Ovary (tissue), 1 donor: Measurements from ENCODE around the gene HS3ST6.
"Not testable (repeated sequence)": the region's sequence is repeated elsewhere in the genome, so short reads cannot be mapped to it uniquely, and the experiment has no call there.

Experiments
- EP300 ChIP-seq: sonication (generic); formaldehyde crosslinking; IDR thresholded peaks from one replicate; pipeline ENCODE4 v1.6.1; 2017; ENCODE audit warnings: antibody characterized with exemption
- POLR2A ChIP-seq: fragments of 450-650 bp; IDR thresholded peaks from one replicate; pipeline ENCODE4 v1.6.1; 2017; ENCODE audit warnings: antibody characterized with exemption, mild to moderate bottlenecking, moderate library complexity

DNA sequence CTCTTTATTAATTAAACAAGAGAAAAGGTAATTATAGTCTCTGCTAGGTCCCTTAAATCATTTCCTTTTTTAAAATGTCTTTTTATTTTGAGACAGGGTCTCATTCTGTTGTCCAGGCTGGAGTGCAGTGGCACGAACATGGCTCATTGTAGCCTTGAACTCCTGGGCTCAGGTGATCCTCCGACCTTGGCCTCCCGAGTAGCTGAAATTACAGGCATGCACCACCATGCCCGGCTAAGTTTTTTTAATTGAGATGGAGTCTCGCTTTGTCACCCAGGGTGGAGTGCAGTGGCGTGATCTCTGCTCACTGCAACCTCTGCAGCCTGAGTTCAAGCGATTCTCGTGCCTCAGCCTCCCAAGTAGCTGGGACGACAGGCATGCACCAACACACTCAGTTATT, 37.0 kb downstream of the HS3ST6 start:
- not testable (repeated sequence) for TF ChIP-seq POLR2A, EP300
